NCI-H69 (cell line): ENCODE data around the gene OR1D2.
"Not testable (repeated sequence)": the region's sequence is repeated elsewhere in the genome, so short reads cannot be mapped to it uniquely, and the experiment has no call there.

Experiments used
- DNase-seq: peaks from one replicate; lab custom pipeline; 2025; lab: John Stamatoyannopoulos, UW

OR1D2 gene

GRCh38 chr17:3104322-3104721 lies at the start of gene OR1D2:
TSS of gene OR1D2 (minus strand) at chr17:3104422. CDS start at chr17:3092996, 11,426 bp downstream.
- no peak for DNase-seq

GRCh38 chr17:3137494-3137893 lies 33.3 kb upstream of the OR1D2 start:
- DNase-seq: not testable (repeated sequence)

GRCh38 chr17:3127451-3127850 lies 23.2 kb upstream of the OR1D2 start, which contains the start of gene OR1G1:
TSS of gene OR1G1 (minus strand) at chr17:3127551. CDS start at chr17:3127551, 0 bp downstream.
- no peak for DNase-seq

GRCh38 chr17:3073850-3074249 lies 30.4 kb downstream of the OR1D2 start:
- not testable (repeated sequence) for DNase-seq

- DNase-seq: not testable (repeated sequence)
Measured at GRCh38 chr17:3065192-3065591, 39.0 kb downstream of the OR1D2 start.

GRCh38 chr17:3063507-3063906 lies 40.7 kb downstream of the OR1D2 start, which contains the start of gene OR1D5:
TSS of gene OR1D5 (minus strand) at chr17:3063607. CDS start at chr17:3063607, 0 bp downstream.
- DNase-seq: not testable (repeated sequence)

- not testable (repeated sequence) for DNase-seq
Measured at GRCh38 chr17:3062824-3063377, 41.3 kb downstream of the OR1D2 start.

- not testable (repeated sequence) for DNase-seq
Measured at GRCh38 chr17:3054868-3055267, 49.4 kb downstream of the OR1D2 start.

GRCh38 chr17:3049705-3050295 lies 54.4 kb downstream of the OR1D2 start:
- DNase-seq: peak; percentile 7

GRCh38 chr17:3048727-3049471 lies 55.3 kb downstream of the OR1D2 start:
- DNase-seq: peak; percentile 96

GRCh38 chr17:3046753-3047152 lies 57.5 kb downstream of the OR1D2 start:
- DNase-seq: no peak

GRCh38 chr17:3043737-3044365 lies 60.4 kb downstream of the OR1D2 start:
- peak; percentile 46 for DNase-seq

- no peak for DNase-seq
Measured at GRCh38 chr17:3040882-3041281, 63.3 kb downstream of the OR1D2 start.

- DNase-seq: peak; percentile 13
Measured at GRCh38 chr17:3039736-3040135, 64.5 kb downstream of the OR1D2 start.

GRCh38 chr17:3038941-3039340 lies 65.3 kb downstream of the OR1D2 start:
- DNase-seq: peak; percentile 14
